GM18873 (cell line): ENCODE data around the gene AGPS.
"Not testable (repeated sequence)": the region's sequence is repeated elsewhere in the genome, so short reads cannot be mapped to it uniquely, and the experiment has no call there.

Source experiments
- ATAC-seq: cut with Tn5 transposase; IDR thresholded peaks from one replicate; pipeline ENCODE4 v1.9.1; 2021; ENCODE audit warnings: mild to moderate bottlenecking, moderate library complexity, moderate number of reproducible peaks; ENCODE audit not compliant: unreplicated experiment, low FRiP score

AGPS gene

GRCh38 chr2:177547772-177548171, 155.2 kb downstream of the AGPS start:
- no peak for ATAC-seq

GRCh38 chr2:177548636-177549035, 156.1 kb downstream of the AGPS start:
- no peak for ATAC-seq

GRCh38 chr2:177549171-177549570, 156.6 kb downstream of the AGPS start:
- ATAC-seq = no peak

GRCh38 chr2:177550264-177551200, 158.0 kb downstream of the AGPS start:
- ATAC-seq = no peak

GRCh38 chr2:177551360-177551759, 158.8 kb downstream of the AGPS start:
- not testable (repeated sequence) for ATAC-seq

- ATAC-seq = no peak
These were observed 159.4 kb downstream of the AGPS start for GRCh38 chr2:177551989-177552421.

- peak; percentile 88 for ATAC-seq
These were observed 160.0 kb downstream of the AGPS start for GRCh38 chr2:177552422-177553175.

- ATAC-seq = no peak
These were observed 160.8 kb downstream of the AGPS start for GRCh38 chr2:177553176-177553884.

- no peak for ATAC-seq
These were observed 161.8 kb downstream of the AGPS start for GRCh38 chr2:177554365-177554764.

GRCh38 chr2:177556153-177556552, 163.6 kb downstream of the AGPS start:
- no peak for ATAC-seq

GRCh38 chr2:177557794-177558193, 165.2 kb downstream of the AGPS start:
- ATAC-seq = no peak

- no peak for ATAC-seq
These were observed 167.1 kb downstream of the AGPS start for GRCh38 chr2:177559638-177560037.

GRCh38 chr2:177568390-177568789, 175.8 kb downstream of the AGPS start:
- ATAC-seq = no peak

GRCh38 chr2:177568893-177569292, 176.3 kb downstream of the AGPS start:
- no peak for ATAC-seq

GRCh38 chr2:177572236-177572671, 179.7 kb downstream of the AGPS start:
- no peak for ATAC-seq

- no peak for ATAC-seq
These were observed 180.5 kb downstream of the AGPS start for GRCh38 chr2:177573120-177573519.

- no peak for ATAC-seq
These were observed 181.8 kb downstream of the AGPS start for GRCh38 chr2:177574356-177574755.

GRCh38 chr2:177575358-177575757, 182.8 kb downstream of the AGPS start:
- no peak for ATAC-seq

GRCh38 chr2:177577075-177577474, 184.5 kb downstream of the AGPS start:
- no peak for ATAC-seq

- no peak for ATAC-seq
These were observed 185.9 kb downstream of the AGPS start for GRCh38 chr2:177578454-177578853.
